ENCODE data around the gene TRMO.

TRMO gene

GRCh38 chr9:97936998-97937397, 14.7 kb upstream of the TRMO start:
- no peak for DNase-seq

DNA sequence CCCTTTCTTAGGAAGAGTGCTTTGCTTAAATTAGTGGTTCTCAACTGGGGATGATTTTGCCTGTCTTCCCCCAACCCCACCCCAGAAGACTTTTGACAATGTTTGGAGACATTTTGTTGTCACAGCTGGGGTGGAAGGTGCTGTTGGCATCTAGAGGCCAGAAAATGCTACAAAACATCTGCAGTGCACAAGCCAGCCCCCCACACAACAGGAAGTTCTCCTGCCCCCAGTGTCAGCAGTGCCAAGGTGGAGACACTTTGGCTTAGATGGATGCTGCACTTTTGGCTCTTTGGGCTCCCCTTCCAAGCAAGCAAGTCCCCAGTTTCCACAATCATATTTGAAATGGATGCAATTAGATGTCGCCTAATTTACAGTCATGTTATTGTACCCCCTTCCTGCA, 13.0 kb upstream of the TRMO start:
- DNase-seq, result no peak

DNA sequence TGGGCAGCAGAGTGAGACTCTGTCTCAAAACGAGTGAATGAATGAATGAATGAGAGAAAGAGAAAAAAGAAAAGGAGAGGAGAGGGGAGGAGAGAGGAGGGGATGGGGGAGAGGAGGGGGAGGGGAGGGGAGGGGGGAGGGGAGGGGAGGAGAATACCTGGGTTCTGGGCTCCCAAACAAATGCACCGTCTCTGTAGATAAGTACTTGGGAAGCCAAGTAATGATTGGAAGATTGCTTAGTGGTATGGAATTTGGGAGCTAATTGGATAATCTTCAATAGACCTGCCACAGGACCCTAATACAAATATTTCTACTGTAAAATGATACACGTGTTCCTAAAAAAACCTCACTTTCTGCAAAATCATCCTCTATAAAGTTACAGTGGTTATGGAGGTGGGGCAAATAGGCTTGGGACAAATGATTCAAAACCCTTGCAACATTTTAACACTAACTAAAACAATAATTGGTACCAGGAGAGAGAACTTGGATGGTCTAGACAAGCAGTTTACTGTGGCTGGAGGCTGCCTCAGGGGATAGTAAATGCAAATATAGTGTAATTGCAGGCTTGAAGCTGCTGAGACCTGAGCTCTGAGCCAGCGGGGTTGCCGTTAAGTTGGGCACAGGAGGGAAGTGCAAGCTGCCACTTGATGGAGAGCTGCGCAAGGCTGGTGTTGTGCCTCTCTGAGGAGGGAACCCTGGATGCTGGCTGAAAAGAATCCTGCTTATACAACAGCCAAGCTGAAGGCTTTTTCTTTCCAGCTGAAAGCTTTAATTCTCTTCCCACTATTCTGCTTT, 12.2 kb upstream of the TRMO start:
- DNase-seq, result no peak

DNA sequence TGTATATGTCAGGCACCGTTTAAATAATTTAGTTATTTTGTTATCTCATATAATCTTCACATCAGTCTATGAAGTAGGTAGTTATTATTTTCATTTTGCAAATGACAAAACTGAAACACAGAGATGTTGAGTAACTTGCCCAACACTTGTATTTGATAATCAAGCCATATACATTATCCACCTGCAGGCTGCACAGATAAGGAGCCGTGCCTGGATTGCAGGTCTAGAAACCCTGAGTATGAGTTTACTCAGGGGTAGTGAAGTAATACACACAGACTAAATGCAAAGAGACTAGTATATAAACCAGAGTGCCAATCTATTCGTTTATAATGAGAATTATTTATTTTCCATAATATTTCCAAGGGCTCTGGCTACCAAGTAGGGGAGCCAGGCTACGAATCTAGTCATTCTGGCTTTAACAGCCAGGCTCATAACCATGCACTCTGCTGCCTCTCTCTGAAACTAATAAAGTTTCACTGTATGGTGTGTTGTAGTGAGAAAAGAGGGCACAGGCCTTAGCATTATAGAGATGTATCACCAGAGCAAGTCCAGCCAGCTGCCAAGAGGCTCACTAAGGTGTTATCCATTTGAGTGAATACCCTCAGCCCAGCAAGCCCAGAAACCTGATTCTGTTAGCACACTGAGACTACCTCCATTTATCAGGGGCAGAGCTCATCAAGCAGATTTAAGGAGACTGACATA, 11.1 kb upstream of the TRMO start:
- DNase-seq, result no peak

DNA sequence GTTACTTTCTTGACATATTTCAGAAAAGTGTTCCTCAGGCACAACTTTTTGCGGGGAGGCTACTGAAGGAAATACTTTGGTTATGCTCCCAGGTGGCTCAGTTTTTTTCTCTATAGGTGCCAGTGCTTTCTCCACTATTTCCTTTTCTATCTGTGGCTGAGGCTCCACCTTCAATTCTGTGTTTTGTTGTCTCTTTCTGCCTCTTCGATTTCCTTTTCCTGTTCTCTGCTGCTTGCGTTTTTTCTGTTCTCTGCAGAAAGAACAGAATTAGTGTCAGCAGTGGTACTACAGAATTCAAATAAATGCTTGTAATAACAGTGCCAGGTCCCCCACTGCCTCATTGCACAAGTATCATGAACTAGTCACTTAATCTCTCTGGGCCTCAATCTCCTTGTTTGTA, 8.7 kb upstream of the TRMO start:
- no peak for DNase-seq

DNA sequence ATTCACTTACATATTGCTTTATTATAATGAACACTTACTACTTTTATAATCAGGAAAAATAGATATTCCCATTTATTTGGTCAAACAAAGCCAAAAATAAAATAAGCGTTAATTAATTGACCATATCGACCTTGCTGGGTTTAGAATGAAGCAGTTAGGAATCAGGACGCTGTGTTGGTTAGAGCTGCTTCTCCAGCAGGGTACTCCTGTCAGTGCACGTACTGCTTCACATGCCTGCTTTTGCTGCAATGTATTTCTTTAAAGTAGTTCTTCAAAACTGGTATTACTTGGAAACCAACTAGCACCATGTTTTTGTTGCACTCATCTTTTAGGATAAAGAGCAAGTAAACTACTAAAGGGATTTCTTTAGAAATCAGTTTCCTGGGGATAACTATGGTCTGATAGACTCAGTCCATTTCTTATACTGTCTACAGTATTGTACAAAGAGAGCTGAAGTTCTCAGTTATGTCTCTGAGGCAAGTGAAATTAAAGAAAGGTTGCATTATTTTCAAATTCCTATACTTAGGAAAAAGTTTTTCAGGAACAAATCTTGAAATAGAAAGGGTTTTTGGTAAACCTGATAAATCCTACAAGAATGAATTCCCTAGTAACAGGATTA, 6.8 kb upstream of the TRMO start:
- DNase-seq, result no peak

DNA sequence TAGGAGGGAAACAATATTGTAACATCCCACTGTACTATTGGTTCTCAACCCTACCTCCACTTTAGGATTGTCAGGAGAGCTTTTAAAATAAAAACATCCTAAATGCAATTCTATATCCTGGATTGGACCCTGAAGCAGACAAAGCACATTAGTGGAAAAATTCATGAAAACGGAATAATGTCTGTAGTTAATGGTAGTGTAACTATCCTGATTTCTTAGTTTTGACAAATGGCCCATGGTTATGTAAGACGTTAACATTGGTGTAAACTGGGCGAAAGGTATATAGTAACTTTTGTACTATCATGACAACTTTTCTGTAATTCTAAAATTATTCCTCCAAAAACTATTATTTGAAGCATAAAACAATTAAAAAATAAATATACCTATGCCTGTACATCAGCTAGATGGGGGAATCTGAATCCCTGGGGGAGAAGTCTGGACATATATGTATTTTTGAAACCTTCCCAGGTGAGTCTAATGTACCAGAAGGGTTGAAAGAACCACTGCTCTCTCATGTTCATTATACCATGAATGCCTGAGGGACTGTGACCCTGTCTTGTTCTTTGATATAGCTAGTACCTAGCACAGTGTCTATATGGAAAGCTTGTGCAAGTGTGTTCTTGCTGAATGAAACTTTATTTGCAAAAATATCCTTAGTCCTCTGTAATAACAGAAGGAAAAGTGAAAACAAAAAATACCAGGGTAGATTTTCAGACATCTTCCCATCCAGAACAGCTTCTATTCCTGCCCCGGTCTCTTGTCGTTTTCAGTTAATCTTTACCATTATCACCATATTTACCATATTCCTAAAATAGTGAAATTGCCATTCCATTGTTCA, 3.4 kb upstream of the TRMO start:
- DNase-seq, result no peak

DNA sequence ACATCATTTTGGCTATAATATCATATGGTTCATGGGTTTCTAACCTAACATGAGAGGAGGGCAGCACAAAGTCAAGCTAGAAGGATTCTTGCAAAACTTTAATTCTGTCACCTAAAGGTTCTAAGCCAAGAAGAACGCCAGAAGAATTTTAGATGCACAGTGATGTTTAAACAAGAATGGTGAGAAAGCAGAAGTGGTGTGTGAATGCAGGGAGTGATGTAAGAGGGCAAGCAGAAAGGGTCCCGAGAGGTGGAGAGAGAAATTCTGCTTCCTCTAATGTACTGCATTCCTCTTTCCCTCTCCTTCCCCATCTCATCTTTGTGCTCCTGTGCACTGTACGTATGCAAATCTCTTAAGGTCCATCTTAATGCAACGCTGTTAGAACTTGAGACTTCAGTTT, 2.1 kb upstream of the TRMO start:
- DNase-seq, result no peak

GRCh38 chr9:97923529-97924108, 1.3 kb upstream of the TRMO start:
- peak; percentile 80 for DNase-seq

DNA sequence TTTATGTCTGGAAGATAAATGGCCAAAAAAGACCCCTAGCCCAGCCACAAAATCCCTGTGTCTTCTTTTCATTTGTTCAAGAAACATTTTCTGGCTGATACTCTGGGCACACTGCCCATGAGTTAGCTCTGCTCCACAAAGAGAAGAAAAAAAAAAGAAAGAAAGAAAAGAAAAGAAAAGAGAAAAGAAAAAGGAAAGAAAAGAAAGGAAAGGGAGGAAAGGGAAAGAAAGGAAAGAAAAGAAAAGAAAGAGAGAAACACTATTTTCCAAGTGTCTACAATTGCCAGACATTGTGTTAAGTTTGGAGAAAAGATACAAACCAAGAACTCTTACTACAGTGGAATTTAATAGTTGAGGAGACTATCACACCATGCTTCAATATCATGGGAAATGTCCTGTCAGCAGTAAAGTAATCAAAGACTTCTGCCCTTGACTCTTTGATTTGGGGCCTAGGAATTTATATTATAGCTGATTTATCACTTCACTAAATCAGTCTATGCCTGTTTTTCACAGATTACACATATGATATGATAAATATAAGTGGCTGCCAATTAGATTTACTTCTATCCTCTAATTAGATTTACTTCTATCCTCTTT, 3.0 kb downstream of the TRMO start:
- no peak for DNase-seq

GRCh38 chr9:97918611-97919010, 3.7 kb downstream of the TRMO start:
- no peak for DNase-seq

DNA sequence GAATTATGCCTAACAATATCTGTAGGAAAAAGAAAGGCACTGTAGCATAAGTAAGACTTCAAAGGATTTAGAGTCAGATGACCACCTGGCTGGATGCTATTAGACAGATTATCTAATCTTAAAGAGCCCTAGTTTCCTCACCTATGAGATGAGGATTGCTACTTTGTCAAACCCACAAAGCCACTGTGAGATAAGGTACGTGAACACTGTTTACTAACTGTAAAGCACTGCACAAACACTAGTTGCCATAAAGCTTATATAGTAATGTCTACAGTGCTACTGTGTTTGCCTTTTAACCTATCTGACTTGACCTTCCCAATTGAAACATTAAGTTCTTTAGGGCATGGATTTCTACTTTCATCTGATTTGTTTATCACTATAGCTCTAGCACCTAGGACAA, 10.3 kb downstream of the TRMO start:
- no peak for DNase-seq

DNA sequence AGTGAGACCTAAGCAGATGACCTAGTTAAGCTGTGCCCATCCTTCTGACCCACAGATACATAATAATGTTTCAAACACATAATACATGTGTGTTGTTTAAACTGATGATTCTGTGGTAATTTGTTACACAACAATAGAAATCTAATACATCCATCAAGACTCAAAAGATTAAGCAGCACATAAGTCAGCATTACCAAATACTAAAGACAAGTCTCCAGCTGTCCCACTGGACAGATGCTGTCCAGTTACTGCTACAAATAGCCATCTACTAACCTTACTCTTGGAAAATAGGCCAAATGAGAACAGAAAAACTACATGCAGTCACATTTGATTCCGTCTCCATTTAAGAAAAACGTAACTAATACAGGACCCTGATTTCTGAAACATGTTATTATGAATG, 10.8 kb downstream of the TRMO start:
- DNase-seq, result no peak

DNA sequence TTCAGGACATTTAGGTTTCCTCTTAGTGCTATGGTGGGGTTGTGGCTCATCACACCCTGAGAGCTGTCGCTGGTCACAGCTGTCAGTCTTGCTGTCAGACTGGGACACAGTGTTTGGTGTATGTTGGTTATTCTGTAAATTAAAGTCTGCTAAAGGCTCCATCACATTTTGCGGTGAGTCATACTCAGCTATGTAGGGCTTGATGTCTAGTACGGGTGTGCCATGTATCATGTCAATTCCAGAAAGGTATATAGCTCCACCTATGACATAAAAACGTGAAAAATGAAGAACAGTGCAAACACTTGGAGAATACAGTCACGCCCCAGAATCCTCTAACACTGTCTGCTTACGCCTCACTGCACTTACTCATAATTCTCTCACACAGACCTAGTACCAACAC, 11.9 kb downstream of the TRMO start:
- DNase-seq, result no peak

DNA sequence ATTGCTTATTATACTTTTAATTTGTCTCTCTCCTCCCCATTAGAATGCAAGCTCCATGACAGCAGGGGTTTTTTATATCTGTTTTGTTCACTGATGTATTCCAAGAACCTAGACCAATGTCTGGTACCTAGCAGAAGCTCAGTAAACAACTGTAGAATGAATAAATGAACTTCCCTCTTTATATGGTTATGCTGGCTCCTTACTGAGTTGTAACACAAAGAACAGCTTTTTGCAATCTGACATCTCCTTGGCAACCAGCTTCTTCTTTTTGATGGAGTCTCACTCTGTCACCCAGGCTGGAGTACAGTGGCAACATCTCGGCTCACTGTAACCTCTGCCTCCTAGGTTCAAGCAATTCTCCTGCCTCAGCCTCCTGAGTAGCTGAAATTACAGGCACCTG, 13.6 kb downstream of the TRMO start:
- DNase-seq, result no peak

GRCh38 chr9:97907632-97908031, 14.7 kb downstream of the TRMO start:
- DNase-seq, result no peak

- DNase-seq, result no peak
These were observed 15.3 kb downstream of the TRMO start for GRCh38 chr9:97907046-97907445.

GRCh38 chr9:97906236-97906831, 16.0 kb downstream of the TRMO start:
- DNase-seq, result no peak

GRCh38 chr9:97905228-97905627, 17.1 kb downstream of the TRMO start:
- DNase-seq, result no peak

DNA sequence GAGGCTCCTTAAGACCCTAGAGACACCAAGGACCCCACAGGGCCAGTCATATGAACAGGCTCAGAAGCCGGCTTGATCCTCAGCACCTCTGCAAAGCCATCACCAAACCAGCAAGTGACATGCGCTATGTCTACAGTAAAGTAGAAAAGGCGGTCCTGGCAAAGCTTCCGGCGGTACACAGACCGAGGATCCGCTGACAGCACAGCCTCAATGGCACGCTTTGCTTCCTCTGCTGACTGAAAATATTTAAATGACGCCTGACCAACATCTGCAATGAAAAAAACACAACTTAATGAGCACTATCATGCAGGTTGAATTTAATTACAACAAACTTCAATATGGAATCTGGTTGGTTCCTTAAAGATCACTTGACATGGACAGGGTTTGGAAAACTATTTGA, 17.6 kb downstream of the TRMO start:
- peak; percentile 53 for DNase-seq

GRCh38 chr9:97903177-97903576, 19.1 kb downstream of the TRMO start:
- no peak for DNase-seq
